Measurements from ENCODE around the gene TUBA8. TPM values are rescaled to one million over a fixed set of nuclear protein-coding genes. Genes with fewer than 3 reads are reported as not detected.
"Not testable (repeated sequence)": the region's sequence is repeated elsewhere in the genome, so short reads cannot be mapped to it uniquely, and the experiment has no call there.

TUBA8 gene
- total RNA-seq, 2 donors from 2014 or later: 0.41 to 2.2 TPM

GRCh38 chr22:18126606-18127005 lies 16.0 kb downstream of the TUBA8 start:
- Histone ChIP-seq H3K4me3 (no peak overlapping the region), H3K27me3 (replicated peaks; ENCODE audit: insufficient read depth) (no peaks in the 10 kb centered on the region), H3K36me3 (no peaks in the 10 kb centered on the region), H3K27ac (no peak overlapping the region), H3K4me1 (ENCODE audit: control insufficient read depth in 1 of 2, low read depth in 2 of 2) (no peaks in the 10 kb centered on the region), H3K9me3 (no peaks in the 10 kb centered on the region)
- no peak for TF ChIP-seq CTCF (IDR thresholded peaks at IDR 0.05)
- DNase-seq (ENCODE audit: low spot score): no peak
- ATAC-seq (ENCODE audit: insufficient number of reproducible peaks, low FRiP score, low read depth): no peak

- Histone ChIP-seq H3K4me3 (no peak overlapping the region), H3K4me1 (ENCODE audit: control insufficient read depth in 1 of 2, low read depth in 2 of 2) (no peaks in the 10 kb centered on the region), H3K36me3 (no peaks in the 10 kb centered on the region), H3K27me3 (replicated peaks; ENCODE audit: insufficient read depth) (no peaks in the 10 kb centered on the region), H3K27ac (no peak overlapping the region), H3K9me3 (no peaks in the 10 kb centered on the region)
- ATAC-seq (ENCODE audit: insufficient number of reproducible peaks, low FRiP score, low read depth) (no peak), DNase-seq (ENCODE audit: low spot score) (no peak)
- no peak for TF ChIP-seq CTCF (IDR thresholded peaks at IDR 0.05)
Observed at GRCh38 chr22:18130018-18130417, 19.4 kb downstream of the TUBA8 start.

- H3K27ac ChIP-seq: no peak overlapping the region
- no peak for ATAC-seq (ENCODE audit: insufficient number of reproducible peaks, low FRiP score, low read depth)
- no peaks in the 10 kb centered on the region for H3K4me1 ChIP-seq (ENCODE audit: control insufficient read depth in 1 of 2, low read depth in 2 of 2)
- H3K9me3 ChIP-seq: no peaks in the 10 kb centered on the region
- DNase-seq (ENCODE audit: low spot score): no peak
- no peak overlapping the region for H3K4me3 ChIP-seq
- no peaks in the 10 kb centered on the region for H3K36me3 ChIP-seq
- H3K27me3 ChIP-seq (replicated peaks; ENCODE audit: insufficient read depth): no peaks in the 10 kb centered on the region
- TF ChIP-seq CTCF (IDR thresholded peaks at IDR 0.05): no peak
Observed at GRCh38 chr22:18130699-18131429, 20.3 kb downstream of the TUBA8 start.

GRCh38 chr22:18133452-18133851 lies 22.8 kb downstream of the TUBA8 start:
- no peak for TF ChIP-seq CTCF (IDR thresholded peaks at IDR 0.05)
- Histone ChIP-seq H3K27ac (no peak overlapping the region), H3K27me3 (replicated peaks; ENCODE audit: insufficient read depth) (no peaks in the 10 kb centered on the region), H3K36me3 (no peaks in the 10 kb centered on the region), H3K4me3 (no peak overlapping the region), H3K4me1 (ENCODE audit: control insufficient read depth in 1 of 2, low read depth in 2 of 2) (no peaks in the 10 kb centered on the region), H3K9me3 (no peaks in the 10 kb centered on the region)
- ATAC-seq (ENCODE audit: insufficient number of reproducible peaks, low FRiP score, low read depth): no peak
- no peak for DNase-seq (ENCODE audit: low spot score)

GRCh38 chr22:18136563-18137320 lies 26.1 kb downstream of the TUBA8 start:
- no peaks in the 10 kb centered on the region for H3K27me3 ChIP-seq (replicated peaks; ENCODE audit: insufficient read depth)
- H3K4me1 ChIP-seq (ENCODE audit: control insufficient read depth in 1 of 2, low read depth in 2 of 2): no peaks in the 10 kb centered on the region
- no peak overlapping the region for H3K4me3 ChIP-seq
- DNase-seq (ENCODE audit: low spot score): no peak
- no peak for TF ChIP-seq CTCF (IDR thresholded peaks at IDR 0.05)
- no peaks in the 10 kb centered on the region for H3K36me3 ChIP-seq
- ATAC-seq (ENCODE audit: insufficient number of reproducible peaks, low FRiP score, low read depth): no peak
- H3K27ac ChIP-seq: no peak overlapping the region
- no peaks in the 10 kb centered on the region for H3K9me3 ChIP-seq

- not testable (repeated sequence) for H3K4me3 ChIP-seq; H3K4me1 ChIP-seq (ENCODE audit: control insufficient read depth in 1 of 2, low read depth in 2 of 2); ATAC-seq (ENCODE audit: insufficient number of reproducible peaks, low FRiP score, low read depth); H3K9me3 ChIP-seq; H3K27ac ChIP-seq; H3K36me3 ChIP-seq; H3K27me3 ChIP-seq (replicated peaks; ENCODE audit: insufficient read depth); DNase-seq (ENCODE audit: low spot score)
Observed at GRCh38 chr22:18141004-18141403, 30.4 kb downstream of the TUBA8 start.
